T-helper 1 cell (primary cell): ENCODE measurements around the gene IFT172.

ENCODE experiments used
- DNase-seq, 5 donors: peaks; one replicate each; pipeline ENCODE4 v3.0.0-alpha.2; 2012 to 2020

IFT172 gene

GRCh38 chr2:27494284-27494943, 4.9 kb upstream of the IFT172 start:
- no peak for DNase-seq

GRCh38 chr2:27493948-27494283, 4.4 kb upstream of the IFT172 start:
- DNase-seq, result no peak

GRCh38 chr2:27492557-27492956, 3.0 kb upstream of the IFT172 start:
- no peak for DNase-seq

GRCh38 chr2:27489118-27489497, 435 bp downstream of the IFT172 start:
- DNase-seq, result no peak

- DNase-seq, result no peak
Measured at GRCh38 chr2:27485496-27485895, 4.0 kb downstream of the IFT172 start.

GRCh38 chr2:27471961-27472360, 17.6 kb downstream of the IFT172 start:
- DNase-seq, result no peak

GRCh38 chr2:27464443-27464842, 25.1 kb downstream of the IFT172 start:
- no peak for DNase-seq

- no peak for DNase-seq
Measured at GRCh38 chr2:27461118-27461517, 28.4 kb downstream of the IFT172 start.

- DNase-seq, result no peak
Measured at GRCh38 chr2:27453968-27454367, 35.6 kb downstream of the IFT172 start.

- DNase-seq, result no peak
Measured at GRCh38 chr2:27451095-27451494, 38.4 kb downstream of the IFT172 start.

- DNase-seq, result no peak
Measured at GRCh38 chr2:27448381-27448780, 41.2 kb downstream of the IFT172 start.

- DNase-seq, result peak in 1 of 5 donors; percentile 14
Measured at GRCh38 chr2:27446057-27446456, 43.5 kb downstream of the IFT172 start.

GRCh38 chr2:27445615-27446014, 43.9 kb downstream of the IFT172 start:
- DNase-seq, result no peak

- no peak for DNase-seq
Measured at GRCh38 chr2:27445155-27445554, 44.4 kb downstream of the IFT172 start.

- no peak for DNase-seq
Measured at GRCh38 chr2:27442920-27443282, 46.6 kb downstream of the IFT172 start.

GRCh38 chr2:27441958-27442919, 47.3 kb downstream of the IFT172 start, which contains the start of gene KRTCAP3:
KRTCAP3 (plus strand) TSS chr2:27442381; CDS start chr2:27442413, 32 bp downstream.
- peak in 4 of 5 donors; percentile 38 to 72 (median 44) for DNase-seq

- no peak for DNase-seq
Measured at GRCh38 chr2:27441226-27441926, 48.2 kb downstream of the IFT172 start.

GRCh38 chr2:27435628-27436027, 53.9 kb downstream of the IFT172 start:
- DNase-seq, result no peak

GRCh38 chr2:27431395-27431794, 58.1 kb downstream of the IFT172 start:
- peak in 1 of 5 donors; percentile 46 for DNase-seq

GRCh38 chr2:27428978-27429541, 60.5 kb downstream of the IFT172 start:
- peak; percentile 46 to 85 (median 60) for DNase-seq

- DNase-seq, result peak; percentile 78 to 94 (median 85)
Measured at GRCh38 chr2:27428213-27428977, 61.1 kb downstream of the IFT172 start, which contains the start of gene NRBP1. NRBP1 (plus strand) TSS chr2:27428631; CDS start chr2:27433274, 4,643 bp downstream.

- no peak for DNase-seq
Measured at GRCh38 chr2:27427863-27428212, 61.7 kb downstream of the IFT172 start.
